ENCODE data around the gene UBIAD1.

UBIAD1 gene

GRCh38 chr1:11314959-11315358 lies 42.0 kb downstream of the UBIAD1 start:
- no peak for DNase-seq

- DNase-seq: no peak
These were observed 43.7 kb downstream of the UBIAD1 start for GRCh38 chr1:11316701-11317100.

- no peak for DNase-seq
These were observed 46.0 kb downstream of the UBIAD1 start for GRCh38 chr1:11318982-11319381.

- no peak for DNase-seq
These were observed 47.3 kb downstream of the UBIAD1 start for GRCh38 chr1:11320153-11320936.

GRCh38 chr1:11321656-11322491 lies 48.9 kb downstream of the UBIAD1 start:
- no peak for DNase-seq

GRCh38 chr1:11324567-11325165 lies 51.7 kb downstream of the UBIAD1 start:
- DNase-seq: no peak

- no peak for DNase-seq
These were observed 53.1 kb downstream of the UBIAD1 start for GRCh38 chr1:11326070-11326469.

- DNase-seq: no peak
These were observed 55.4 kb downstream of the UBIAD1 start for GRCh38 chr1:11328444-11328843.

GRCh38 chr1:11330411-11330810 lies 57.4 kb downstream of the UBIAD1 start:
- DNase-seq: no peak

- no peak for DNase-seq
These were observed 58.3 kb downstream of the UBIAD1 start for GRCh38 chr1:11331036-11331944.

- no peak for DNase-seq
These were observed 59.0 kb downstream of the UBIAD1 start for GRCh38 chr1:11331945-11332546.

- no peak for DNase-seq
These were observed 60.6 kb downstream of the UBIAD1 start for GRCh38 chr1:11333631-11334030.

- no peak for DNase-seq
These were observed 61.3 kb downstream of the UBIAD1 start for GRCh38 chr1:11334261-11334804.

GRCh38 chr1:11334821-11335220 lies 61.8 kb downstream of the UBIAD1 start:
- no peak for DNase-seq

GRCh38 chr1:11335417-11336056 lies 62.5 kb downstream of the UBIAD1 start:
- no peak for DNase-seq

- DNase-seq: peak; percentile 65
These were observed 64.6 kb downstream of the UBIAD1 start for GRCh38 chr1:11337580-11338073.
